Tibial artery (tissue), 4 donors: ENCODE data around the gene MBTPS1.

ENCODE experiments used
- DNase-seq, 2 donors: peaks; one replicate each; pipeline ENCODE4 v3.0.0-alpha.2; 2019
- H3K27ac ChIP-seq, 2 donors: fragments of 200-600 bp; sonication (generic) in 1 of 2; 1 replicate in 1 of 2; 2 replicates in 1 of 2; pipeline ENCODE4 v1.5.1; 2018 to 2019; ENCODE audit warnings: mild to moderate bottlenecking in 1 of 2
- H3K27me3 ChIP-seq, 2 donors: fragments of 200-600 bp; sonication (generic) in 1 of 2; one replicate each; pipeline versions ENCODE4 v1.5.1 to v1.6.0; 2016 to 2019
- H3K36me3 ChIP-seq, 3 donors: fragments of 200-600 bp; sonication (generic) in 2 of 3; one replicate each; pipeline ENCODE4 v1.5.1; 2016 to 2019; ENCODE audit warnings: mild to moderate bottlenecking in 2 of 3
- H3K4me1 ChIP-seq, 4 donors: fragments of 200-600 bp; sonication (generic) in 2 of 4; 1 replicate in 3 of 4; 2 replicates in 1 of 4; pipeline ENCODE4 v1.5.1; 2016 to 2019
- H3K4me3 ChIP-seq, 2 donors: fragments of 200-600 bp; sonication (generic) in 1 of 2; 1 replicate in 1 of 2; 2 replicates in 1 of 2; pipeline ENCODE4 v1.5.1; 2018 to 2019; ENCODE audit warnings: mild to moderate bottlenecking in 2 of 2
- H3K9me3 ChIP-seq, 3 donors: fragments of 200-600 bp; sonication (generic) in 1 of 3; one replicate each; pipeline ENCODE4 v1.5.1; 2016 to 2019
- CTCF ChIP-seq, 2 experiments: fragments of 200-600 bp in 1 of 2; fragments of 450-650 bp in 1 of 2; IDR thresholded peaks; one replicate each; pipeline ENCODE4 v1.5.1; 2017 to 2019; ENCODE audit warnings: antibody characterized with exemption in 2 of 2, mild to moderate bottlenecking in 1 of 2, moderate library complexity in 1 of 2
- intact Hi-C: fragments of 100-400 bp; cut with DNase I; formaldehyde crosslinking; loops from one replicate; pipeline ENCODE4 v1.15.0; 2023; ENCODE audit warnings: low total_unique reads

Gene MBTPS1

GRCh38 chr16:84088695-84089395, 27.9 kb downstream of the MBTPS1 start:
- TF ChIP-seq CTCF (IDR thresholded peaks at IDR 0.05) = no peak
- Histone ChIP-seq H3K36me3 (peaks cover 75 to 97% (median 88%) of the 10 kb centered on the region in 3 donors), H3K4me3 (no peak overlapping the region), H3K4me1 (peaks cover 0 to 3% (median under 1%) of the 10 kb centered on the region in 4 donors), H3K27me3 (no peaks in the 10 kb centered on the region), H3K9me3 (no peaks in the 10 kb centered on the region), H3K27ac (no peak overlapping the region)
- intact Hi-C loops = loop anchor here (10.0 kb wide), 1 partner anchor 96 kb away; the partner anchor contains the start of gene TAF1C
- no peak for DNase-seq

- intact Hi-C loops = loop anchor here (10.0 kb wide), 1 partner anchor 97 kb away; the partner anchor contains the start of gene TAF1C
- Histone ChIP-seq H3K9me3 (no peaks in the 10 kb centered on the region), H3K27me3 (no peaks in the 10 kb centered on the region), H3K36me3 (peaks cover 62 to 88% (median 77%) of the 10 kb centered on the region in 3 donors), H3K4me3 (no peak overlapping the region), H3K27ac (no peak overlapping the region), H3K4me1 (peaks cover 0 to 13% (median 8%) of the 10 kb centered on the region in 4 donors)
- DNase-seq = no peak
- TF ChIP-seq CTCF (IDR thresholded peaks at IDR 0.05) = no peak
These were observed 29.1 kb downstream of the MBTPS1 start for GRCh38 chr16:84087466-84088151.

- H3K4me3 ChIP-seq = no peak overlapping the region
- H3K36me3 ChIP-seq = peaks cover 56 to 88% (median 71%) of the 10 kb centered on the region in 3 donors
- intact Hi-C loops = loop anchor here (10.0 kb wide), 1 partner anchor 98 kb away; the partner anchor contains the start of gene TAF1C
- H3K4me1 ChIP-seq = peaks cover 0 to 15% (median 11%) of the 10 kb centered on the region in 4 donors
- no peaks in the 10 kb centered on the region for H3K27me3 ChIP-seq
- H3K27ac ChIP-seq = no peak overlapping the region
- no peak for TF ChIP-seq CTCF (IDR thresholded peaks at IDR 0.05)
- no peak for DNase-seq
- H3K9me3 ChIP-seq = no peaks in the 10 kb centered on the region
These were observed 29.7 kb downstream of the MBTPS1 start for GRCh38 chr16:84087001-84087400.

- Histone ChIP-seq H3K27ac (no peak overlapping the region), H3K4me1 (peaks cover 0 to 15% (median 11%) of the 10 kb centered on the region in 4 donors), H3K36me3 (peaks cover 55 to 88% (median 68%) of the 10 kb centered on the region in 3 donors), H3K27me3 (no peaks in the 10 kb centered on the region), H3K4me3 (no peak overlapping the region), H3K9me3 (no peaks in the 10 kb centered on the region)
- DNase-seq = no peak
- intact Hi-C loops = loop anchor here (10.0 kb wide), 1 partner anchor 98 kb away; the partner anchor contains the start of gene TAF1C
- TF ChIP-seq CTCF (IDR thresholded peaks at IDR 0.05) = no peak
These were observed 30.4 kb downstream of the MBTPS1 start for GRCh38 chr16:84086341-84086740.

- Histone ChIP-seq H3K36me3 (peaks cover 54 to 88% (median 68%) of the 10 kb centered on the region in 3 donors), H3K9me3 (no peaks in the 10 kb centered on the region)
- intact Hi-C loops = loop anchor here (10.0 kb wide), 1 partner anchor 99 kb away; the partner anchor contains the start of gene TAF1C
These were observed 31.0 kb downstream of the MBTPS1 start for GRCh38 chr16:84085773-84086172.

More at GRCh38 chr16:84085773-84086172, 31.0 kb downstream of the MBTPS1 start:
- no peak overlapping the region for H3K4me3 ChIP-seq
- no peak for DNase-seq
- H3K27me3 ChIP-seq = no peaks in the 10 kb centered on the region
- H3K27ac ChIP-seq = no peak overlapping the region
- TF ChIP-seq CTCF (IDR thresholded peaks at IDR 0.05) = no peak
- peaks cover 0 to 15% (median 11%) of the 10 kb centered on the region in 4 donors for H3K4me1 ChIP-seq
